Liver (tissue), 9 donors: ENCODE data around the gene SH3PXD2A. TPM values are rescaled to one million over a fixed set of nuclear protein-coding genes. Genes with fewer than 3 reads are reported as not detected.

Experiments
- DNase-seq: peaks from one replicate; pipeline ENCODE4 v3.0.0-alpha.2; 2017; ENCODE audit warnings: low spot score
- H3K27ac ChIP-seq, 2 donors: one replicate each; pipeline ENCODE4 v1.7.0; 2013; ENCODE audit warnings: inconsistent platforms in 2 of 2, low read length in 2 of 2, control low read depth in 1 of 2, low read depth in 1 of 2, mild to moderate bottlenecking in 1 of 2
- H3K27me3 ChIP-seq, 4 donors: one replicate each; pipeline versions ENCODE4 v1.6.1 to v1.7.0; 2013; ENCODE audit warnings: low read length in 3 of 4, inconsistent platforms in 1 of 4, mild to moderate bottlenecking in 1 of 4, moderate library complexity in 1 of 4; ENCODE audit not compliant: control insufficient read depth in 4 of 4, insufficient read depth in 4 of 4
- H3K36me3 ChIP-seq, 4 donors: one replicate each; pipeline versions ENCODE4 v1.6.1 to v1.7.0; 2013; ENCODE audit warnings: low read length in 3 of 4, mild to moderate bottlenecking in 3 of 4, low read depth in 1 of 4, moderate library complexity in 1 of 4; ENCODE audit not compliant: control insufficient read depth in 4 of 4, insufficient read depth in 3 of 4
- H3K4me1 ChIP-seq, 4 donors: one replicate each; pipeline versions ENCODE4 v1.6.1 to v1.7.0; 2013; ENCODE audit warnings: low read length in 3 of 4, mild to moderate bottlenecking in 3 of 4, moderate library complexity in 1 of 4; ENCODE audit not compliant: control insufficient read depth in 4 of 4, insufficient read depth in 4 of 4
- H3K4me3 ChIP-seq, 3 donors: one replicate each; pipeline versions ENCODE4 v1.6.1 to v1.7.0; 2013; ENCODE audit warnings: low read length in 3 of 3, control low read depth in 1 of 3, low read depth in 1 of 3, mild to moderate bottlenecking in 1 of 3
- H3K9ac ChIP-seq, 2 donors: one replicate each; pipeline ENCODE4 v1.7.0; 2013; ENCODE audit warnings: low read length in 2 of 2, mild to moderate bottlenecking in 2 of 2, moderate library complexity in 2 of 2, control low read depth in 1 of 2, low read depth in 1 of 2
- H3K9me3 ChIP-seq, 4 donors: one replicate each; pipeline versions ENCODE4 v1.6.1 to v1.7.0; 2013; ENCODE audit warnings: low read length in 3 of 4; ENCODE audit not compliant: control insufficient read depth in 4 of 4
- ATF3 ChIP-seq: IDR thresholded peaks from 2 replicates; pipeline ENCODE4 v1.6.1; 2016; ENCODE audit warnings: antibody characterized with exemption
- CTCF ChIP-seq: fragments of 150-350 bp; IDR thresholded peaks from 2 replicates; pipeline ENCODE4 v1.5.1; 2017; ENCODE audit warnings: improper control_type of control experiment, low read depth, low read length; ENCODE audit not compliant: missing input control
- EGR1 ChIP-seq, 2 donors: IDR thresholded peaks; 2 replicates each; pipeline ENCODE4 v1.6.1; 2016 to 2018; ENCODE audit warnings: antibody characterized with exemption in 2 of 2, low read depth in 2 of 2
- FOXA1 ChIP-seq: IDR thresholded peaks from 2 replicates; pipeline ENCODE4 v1.6.1; 2016; ENCODE audit warnings: antibody characterized with exemption
- FOXA2 ChIP-seq: IDR thresholded peaks from 2 replicates; pipeline ENCODE4 v1.6.1; 2016; ENCODE audit warnings: antibody characterized with exemption
- GABPA ChIP-seq, 2 donors: IDR thresholded peaks in 1 of 2; conservative IDR thresholded peaks in 1 of 2; 2 replicates each; pipeline ENCODE4 v1.6.1; 2016; ENCODE audit warnings: antibody characterized with exemption in 2 of 2, mild to moderate bottlenecking in 1 of 2, moderate library complexity in 1 of 2
- HNF4A ChIP-seq, 2 donors: conservative IDR thresholded peaks; 2 replicates each; pipeline ENCODE4 v1.6.1; 2016; ENCODE audit warnings: antibody characterized with exemption in 2 of 2, mild to moderate bottlenecking in 2 of 2
- HNF4G ChIP-seq: IDR thresholded peaks from 2 replicates; pipeline ENCODE4 v1.6.1; 2016; ENCODE audit warnings: antibody characterized with exemption
- JUND ChIP-seq, 2 donors: IDR thresholded peaks; 2 replicates each; pipeline ENCODE4 v1.6.1; 2016; ENCODE audit warnings: antibody characterized with exemption in 2 of 2
- MAX ChIP-seq: IDR thresholded peaks from 2 replicates; pipeline ENCODE4 v1.6.1; 2016; ENCODE audit warnings: antibody characterized with exemption
- NR2F2 ChIP-seq: IDR thresholded peaks from 2 replicates; pipeline ENCODE4 v1.6.1; 2016; ENCODE audit warnings: antibody characterized with exemption
- RAD21 ChIP-seq, 2 donors: IDR thresholded peaks; 2 replicates each; pipeline ENCODE4 v1.6.1; 2016; ENCODE audit warnings: antibody characterized with exemption in 2 of 2, mild to moderate bottlenecking in 2 of 2
- REST ChIP-seq: IDR thresholded peaks from 2 replicates; pipeline ENCODE4 v1.6.1; 2016; ENCODE audit warnings: antibody characterized with exemption, mild to moderate bottlenecking
- RXRA ChIP-seq, 2 donors: IDR thresholded peaks; 2 replicates each; pipeline ENCODE4 v1.6.1; 2017 to 2018; ENCODE audit warnings: antibody characterized with exemption in 2 of 2, mild to moderate bottlenecking in 1 of 2
- SP1 ChIP-seq: IDR thresholded peaks from 2 replicates; pipeline ENCODE4 v1.6.1; 2018; ENCODE audit warnings: antibody characterized with exemption, mild to moderate bottlenecking
- TAF1 ChIP-seq: conservative IDR thresholded peaks from 2 replicates; pipeline ENCODE4 v1.6.1; 2016; ENCODE audit warnings: antibody characterized with exemption, mild to moderate bottlenecking
- YY1 ChIP-seq: IDR thresholded peaks from 2 replicates; pipeline ENCODE4 v1.6.1; 2016; ENCODE audit warnings: antibody characterized with exemption, mild to moderate bottlenecking
- ZBTB33 ChIP-seq: IDR thresholded peaks from 2 replicates; pipeline ENCODE4 v1.6.1; 2016; ENCODE audit warnings: antibody characterized with exemption
- WGBS: extraction: QIAGEN DNeasy Blood & Tissue Kit; methylation state at CpG from one replicate; pipeline ENCODE4 v1.1.7; 2013; 5-methylcytosine and 5-hydroxymethylcytosine counted together
- polyA plus RNA-seq, 2 donors: library from polyadenylated mRNA; stranded (reverse) in 1 of 2; unstranded in 1 of 2; fragments of 200-250 nt in 1 of 2; fragments of >200 nt in 1 of 2; fragmentation: Nextera tagmentation in 1 of 2; extraction: Ambion mirVana in 1 of 2; gene quantifications; one replicate each; pipeline versions ENCODE4 v1.2.1 to v1.2.3, GENCODE V29; 2013 to 2015
- total RNA-seq, 2 donors: library from RNA; depleted of rRNA; stranded (reverse); fragments of >200 nt; gene quantifications; one replicate each; pipeline ENCODE4 v1.2.3, GENCODE V29; 2014
- donor health status: healthy.
- donor health status: healthy.
- donor health status: healthy.
- donor health status: healthy.
- donor health status: healthy.

The SH3PXD2A gene
- total and polyA plus RNA-seq, 4 donors = 0.82 to 5.5 (median 3.9) TPM

- H3K36me3 ChIP-seq = no peaks in the 10 kb centered on the region
- no peak overlapping the region for H3K9ac ChIP-seq
- no peak for DNase-seq
- peak; percentile 31 to 32 for TF ChIP-seq HNF4A (conservative IDR thresholded peaks at IDR 0.05)
- TF ChIP-seq ATF3 = no peak
- peak; percentile 80 for TF ChIP-seq FOXA2
- H3K27ac ChIP-seq = no peak overlapping the region
- no peaks in the 10 kb centered on the region for H3K9me3 ChIP-seq
- 19% methylated on average over 2 of the region's 2 CpGs for WGBS
- H3K4me1 ChIP-seq = peaks cover 4 to 31% (median 17%) of the 10 kb centered on the region in 4 donors
- H3K27me3 ChIP-seq = no peaks in the 10 kb centered on the region
- no peak overlapping the region for H3K4me3 ChIP-seq
Observed at GRCh38 chr10:103576862-103577261, 278.5 kb downstream of the SH3PXD2A start.

GRCh38 chr10:103576076-103576471 is 279.3 kb downstream of the SH3PXD2A start:
- Histone ChIP-seq H3K4me1 (peaks cover 4 to 31% (median 17%) of the 10 kb centered on the region in 4 donors), H3K27me3 (no peaks in the 10 kb centered on the region), H3K36me3 (no peaks in the 10 kb centered on the region), H3K4me3 (no peak overlapping the region), H3K9ac (no peak overlapping the region), H3K27ac (no peak overlapping the region), H3K9me3 (no peaks in the 10 kb centered on the region)
- WGBS = 100% methylated on average over 1 of the region's 1 CpG
- TF ChIP-seq YY1 (no peak), EGR1 (IDR thresholded peaks at IDR 0.05; ENCODE audit: low read depth in 2 of 2) (no peak), RXRA (IDR thresholded peaks at IDR 0.05) (no peak), REST (no peak), HNF4G (no peak), SP1 (no peak), NR2F2 (no peak), ZBTB33 (no peak), ATF3 (no peak), GABPA (IDR thresholded peaks at IDR 0.05 in 1 of 2, conservative IDR thresholded peaks at IDR 0.05 in 1 of 2) (no peak), FOXA2 (no peak), HNF4A (conservative IDR thresholded peaks at IDR 0.05) (no peak), FOXA1 (no peak), CTCF (no peak), MAX (no peak), JUND (IDR thresholded peaks at IDR 0.05) (no peak), RAD21 (IDR thresholded peaks at IDR 0.05) (no peak), TAF1 (no peak)
- no peak for DNase-seq
